ENCODE results near the gene ALDH18A1.

GRCh38 chr10:95664543-95664942 is 8.0 kb upstream of the ALDH18A1 start:
- TF ChIP-seq EZH2phosphoT487 (IDR thresholded peaks at IDR 0.05; ENCODE audit: insufficient read depth, low read depth), result no peak
- no peak for TF ChIP-seq EZH2 (IDR thresholded peaks at IDR 0.05; ENCODE audit: insufficient read depth, poor library complexity, severe bottlenecking)
